ENCODE measurements around the gene FNBP1. TPM values are rescaled to one million over a fixed set of nuclear protein-coding genes. Genes with fewer than 3 reads are reported as not detected.

FNBP1 gene
- total RNA-seq, 1 experiment from 2014 or later = 80.7 TPM

- Histone ChIP-seq H3K27me3 (ENCODE audit: insufficient read depth, low read depth) (no peaks in the 10 kb centered on the region), H3K4me1 (replicated peaks; ENCODE audit: insufficient read depth) (peaks cover 28% of the 10 kb centered on the region), H3K36me3 (ENCODE audit: low read depth) (no peaks in the 10 kb centered on the region), H4K20me1 (ENCODE audit: insufficient read depth) (peaks cover 5% of the 10 kb centered on the region; the same call in 1 of the 2 replicates), H3K9me2 (ENCODE audit: insufficient read depth) (no peaks in the 10 kb centered on the region), H3K4me3 (peak overlapping the region; percentile 96), H3K27ac (peak overlapping the region; percentile 53), H3K9me3 (ENCODE audit: insufficient read depth, low read depth) (no peaks in the 10 kb centered on the region), H2AFZ (peak overlapping the region; percentile 89), H3F3A (ENCODE audit: insufficient read depth, low read depth) (peaks cover 17% of the 10 kb centered on the region; the same call in 1 of the 2 replicates), H3K4me2 (peak overlapping the region; percentile 81), H3K79me2 (ENCODE audit: low read depth) (peaks cover 58% of the 10 kb centered on the region)
- ChIA-PET POLR2A (ENCODE audit: unreplicated experiment) (no interaction called here), CTCF (no interaction called here)
- intact Hi-C loops (cut with micrococcal nuclease; ENCODE audit: unreplicated experiment) = loop anchor here (5.0 kb wide), 1 partner anchor 142 kb away; no protein-coding TSS in a partner anchor
- BruUV-seq (replicated peaks) = no TSS peak
- DNase-seq = no peak
- TF ChIP-seq CTCF (conservative IDR thresholded peaks at IDR 0.05) = no peak
- TF ChIP-seq EZH2 (IDR thresholded peaks at IDR 0.05; ENCODE audit: low read depth) = no peak
These were observed 11.4 kb upstream of the FNBP1 start for GRCh38 chr9:130054325-130054786.

- no TSS peak for BruUV-seq (replicated peaks)
- POLR2A ChIA-PET (ENCODE audit: unreplicated experiment) = interaction anchor here (0.6 to 0.7 kb wide), 2 partner anchors 31 to 187 kb away, joined by 5 to 6 read pairs; no protein-coding TSS in a partner anchor
- peaks cover 58% of the 10 kb centered on the region for H3K79me2 ChIP-seq (ENCODE audit: low read depth)
These were observed 10.7 kb upstream of the FNBP1 start, which contains the start of gene GPR107 for GRCh38 chr9:130053504-130054324. Gene GPR107 (plus strand): TSS chr9:130053906. CDS start chr9:130053933, 27 bp downstream.

More at GRCh38 chr9:130053504-130054324, 10.7 kb upstream of the FNBP1 start, which contains the start of gene GPR107:
- no peak for TF ChIP-seq EZH2 (IDR thresholded peaks at IDR 0.05; ENCODE audit: low read depth)
- no peak for TF ChIP-seq CTCF (conservative IDR thresholded peaks at IDR 0.05)
- no peaks in the 10 kb centered on the region for H3K9me3 ChIP-seq (ENCODE audit: insufficient read depth, low read depth)
- peaks cover under 1% of the 10 kb centered on the region; the same call in 1 of the 2 replicates for H4K20me1 ChIP-seq (ENCODE audit: insufficient read depth)
- H3K4me3 ChIP-seq = peak within 1 kb of the TSS; percentile 96
- DNase-seq = peak; percentile 60 to 77
- H3K4me1 ChIP-seq (replicated peaks; ENCODE audit: insufficient read depth) = peaks cover 28% of the 10 kb centered on the region
- H3K27ac ChIP-seq = peak within 1 kb of the TSS; percentile 53
- no peaks in the 10 kb centered on the region for H3K9me2 ChIP-seq (ENCODE audit: insufficient read depth)
- H3K4me2 ChIP-seq = peak within 1 kb of the TSS; percentile 81
- peak within 1 kb of the TSS; percentile 89 for H2AFZ ChIP-seq
- H3K27me3 ChIP-seq (ENCODE audit: insufficient read depth, low read depth) = no peaks in the 10 kb centered on the region
- intact Hi-C loops (cut with micrococcal nuclease; ENCODE audit: unreplicated experiment) = loop anchor here (1.0 to 5.0 kb wide), 2 partner anchors 141 to 168 kb away; no protein-coding TSS in a partner anchor
- peaks cover 17% of the 10 kb centered on the region; the same call in 1 of the 2 replicates for H3F3A ChIP-seq (ENCODE audit: insufficient read depth, low read depth)
- CTCF ChIA-PET = interaction anchor here (0.6 kb wide), 1 partner anchor 166 kb away, joined by 4 read pairs; no protein-coding TSS in a partner anchor
- H3K36me3 ChIP-seq (ENCODE audit: low read depth) = no peaks in the 10 kb centered on the region

All from PC-9 (cell line).